ENCODE measurements around the gene NUP153.

NUP153 gene

DNA sequence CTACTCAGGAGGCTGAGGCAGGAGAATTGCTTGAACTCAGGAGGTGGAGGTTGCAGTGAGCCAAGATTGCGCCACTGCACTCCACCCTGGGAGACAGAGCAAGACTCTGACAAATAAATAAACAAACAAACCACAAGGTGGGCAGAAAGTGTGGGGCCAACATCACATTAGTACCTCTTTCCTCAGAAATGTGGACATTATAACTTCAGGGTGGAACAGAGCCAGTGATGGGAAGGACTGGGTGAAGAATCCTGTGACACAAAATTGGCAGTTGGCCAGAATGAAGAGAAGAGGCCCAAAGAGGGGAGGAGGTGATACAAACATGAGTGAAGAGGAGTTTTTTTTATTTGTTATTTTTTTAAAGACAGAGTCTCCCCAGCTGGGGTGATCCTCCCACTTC, 50.6 kb downstream of the NUP153 start:
- DNase-seq = no peak

GRCh38 chr6:17653198-17653882, 53.4 kb downstream of the NUP153 start:
- DNase-seq = no peak

DNA sequence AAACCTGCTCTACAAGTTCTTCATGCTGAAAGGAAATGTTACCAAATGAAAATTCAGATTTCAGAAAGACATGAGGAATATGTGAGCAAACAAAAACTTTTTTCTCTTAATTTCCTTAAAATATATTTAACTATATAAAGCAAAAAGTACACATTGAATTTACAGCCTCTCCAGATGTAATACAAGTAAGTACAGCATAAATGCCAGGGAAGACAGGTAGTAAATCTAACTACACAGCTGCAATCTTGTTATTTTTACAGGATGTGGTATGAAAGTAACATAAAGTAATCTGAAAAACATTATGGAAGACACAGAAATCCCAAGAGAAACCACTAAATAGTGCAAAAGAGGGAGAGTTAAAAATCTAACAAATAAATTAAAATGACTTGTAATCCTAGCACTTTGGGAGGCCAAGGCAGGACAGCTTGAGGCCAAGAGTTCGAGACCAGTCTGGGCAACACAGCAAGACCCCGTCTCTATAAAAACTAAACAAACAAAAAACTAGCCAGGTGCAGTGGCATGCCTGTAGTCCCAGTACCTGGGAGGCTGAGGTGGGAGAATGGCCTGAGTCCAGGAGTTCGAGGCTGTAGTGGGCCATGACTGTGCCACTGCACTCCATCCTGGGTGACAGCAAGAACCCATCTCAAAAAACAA, 55.9 kb downstream of the NUP153 start:
- no peak for DNase-seq

- DNase-seq = no peak
These were observed 58.0 kb downstream of the NUP153 start for GRCh38 chr6:17648745-17649144.

GRCh38 chr6:17640477-17640917, 66.2 kb downstream of the NUP153 start:
- DNase-seq = no peak

GRCh38 chr6:17638212-17638715, 68.5 kb downstream of the NUP153 start:
- no peak for DNase-seq

DNA sequence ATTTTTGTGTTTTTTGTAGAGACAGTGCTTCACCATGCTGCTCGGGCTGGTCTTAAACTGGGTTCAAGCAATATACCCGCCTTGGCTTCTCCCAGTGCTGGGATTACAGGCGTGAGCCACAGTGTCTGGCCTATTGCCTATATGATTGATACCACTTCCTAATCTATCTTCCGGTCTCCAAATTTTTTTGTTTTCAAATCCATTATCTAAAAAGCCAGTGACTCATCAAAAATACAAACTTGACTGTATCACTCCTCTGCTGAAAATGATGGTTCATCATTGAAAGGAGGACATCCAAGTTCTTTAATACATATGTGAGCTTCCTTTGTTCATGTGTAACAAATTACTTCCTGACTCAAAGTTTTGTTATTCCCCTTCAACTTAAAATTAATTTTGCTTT, 71.2 kb downstream of the NUP153 start:
- no peak for DNase-seq

- peak in 1 of 2 donors; percentile 46 for DNase-seq
These were observed 73.1 kb downstream of the NUP153 start for GRCh38 chr6:17633465-17634188.

DNA sequence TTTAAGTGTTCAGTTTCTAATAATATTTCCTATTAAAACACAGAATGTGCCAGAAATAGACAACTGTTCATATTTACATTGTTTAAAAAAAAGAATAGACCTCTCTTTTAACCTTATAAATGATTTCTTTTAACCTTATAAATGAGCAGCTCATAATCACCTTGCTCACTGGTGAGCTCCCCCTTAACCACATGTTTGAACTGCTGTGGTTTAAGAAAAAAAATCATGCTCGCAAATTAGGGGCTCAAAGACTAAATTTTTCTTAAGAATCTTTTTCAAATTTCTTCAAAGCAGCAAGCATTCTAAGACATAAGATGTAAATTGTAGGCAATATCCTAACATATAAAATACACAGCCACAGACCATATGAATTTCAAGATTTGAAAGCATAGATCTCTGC, 73.8 kb downstream of the NUP153 start:
- peak in 1 of 2 donors; percentile 34 for DNase-seq

DNA sequence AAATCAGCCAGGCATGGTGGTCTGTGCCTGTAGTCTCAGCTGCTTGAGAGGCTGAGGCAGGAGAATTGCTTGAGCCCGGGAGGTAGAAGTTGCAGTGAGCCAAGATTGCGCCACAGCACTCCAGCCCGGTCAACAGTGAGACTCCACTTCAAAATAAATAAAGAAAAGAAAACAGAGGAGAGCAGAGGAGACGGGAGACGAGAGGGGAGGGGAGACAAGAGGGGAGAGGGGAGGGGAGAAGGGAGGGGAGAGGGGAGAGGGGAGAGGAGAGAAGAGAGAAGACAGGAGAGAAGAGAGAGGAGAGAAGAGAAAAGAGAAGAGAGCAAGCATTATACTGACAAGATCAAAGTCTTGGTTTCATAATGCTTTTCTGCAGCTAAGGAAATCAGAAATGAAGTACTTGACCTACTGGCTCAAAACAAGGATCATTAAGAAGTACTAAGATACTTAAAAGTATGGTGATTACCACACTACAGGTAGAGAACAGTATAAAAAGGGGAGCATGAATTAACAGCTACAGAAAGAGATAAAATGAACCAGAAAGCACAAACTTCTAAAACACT, 76.1 kb downstream of the NUP153 start:
- DNase-seq = no peak

GRCh38 chr6:17629824-17630510, 76.8 kb downstream of the NUP153 start:
- DNase-seq = no peak

- no peak for DNase-seq
These were observed 77.9 kb downstream of the NUP153 start for GRCh38 chr6:17628873-17629272.

DNA sequence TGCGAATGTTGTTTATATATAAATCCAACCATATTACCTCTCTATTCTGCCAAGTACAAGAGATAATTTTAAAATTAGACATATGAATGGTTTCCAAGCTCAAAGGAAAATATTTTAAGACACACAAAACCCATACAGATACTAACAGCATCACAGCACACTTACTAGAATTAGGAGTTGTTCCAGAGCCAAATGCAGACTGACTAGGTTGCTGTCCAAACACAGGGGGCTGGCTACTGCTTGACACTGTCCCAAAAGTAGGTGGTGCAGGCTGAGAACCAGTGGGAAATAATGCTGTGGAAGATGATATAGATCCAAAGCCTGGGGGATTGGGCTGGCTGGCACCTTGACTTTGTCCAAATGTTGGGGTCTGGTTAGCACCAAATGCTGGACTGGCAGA, 82.3 kb downstream of the NUP153 start:
- DNase-seq = no peak

DNA sequence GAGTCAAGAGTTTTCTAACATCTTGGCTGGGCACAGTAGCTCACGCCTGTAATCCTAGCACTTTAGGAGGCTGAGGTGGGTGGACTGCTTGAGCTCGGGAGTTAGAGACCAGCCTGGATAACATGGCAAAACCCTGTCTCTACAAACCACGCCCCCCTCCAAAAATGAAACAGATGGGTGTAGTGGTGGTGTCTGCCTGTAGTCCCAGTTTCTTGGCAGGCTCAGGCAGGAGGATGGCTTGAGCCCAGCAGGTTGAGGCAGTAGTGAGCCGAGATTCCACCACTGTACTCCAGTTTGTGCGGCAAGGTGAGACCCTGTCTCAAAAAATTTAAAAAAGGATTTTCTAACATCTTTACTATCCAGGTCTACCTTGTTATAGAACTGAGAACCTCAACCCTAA, 84.6 kb downstream of the NUP153 start:
- no peak for DNase-seq

- no peak for DNase-seq
These were observed 85.7 kb downstream of the NUP153 start for GRCh38 chr6:17621003-17621402.

DNA sequence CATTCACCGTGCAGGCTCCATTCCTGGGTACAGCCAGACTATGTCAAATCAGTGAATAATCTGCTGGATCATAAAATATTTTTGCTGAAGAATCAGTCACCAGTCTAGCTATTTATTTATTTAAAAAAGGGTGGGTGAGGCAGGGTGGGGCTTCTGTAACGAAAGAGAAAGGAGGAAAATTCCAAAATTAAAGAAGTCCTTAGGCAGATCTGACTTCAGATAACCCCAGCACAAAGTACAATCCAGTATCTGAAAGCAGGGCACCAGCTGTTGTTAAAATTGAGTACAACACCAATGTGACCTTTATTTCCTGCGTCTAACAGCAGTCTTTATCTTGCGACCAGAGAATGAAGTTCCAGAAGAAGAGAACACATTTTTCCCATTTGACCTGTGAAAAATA, 90.9 kb downstream of the NUP153 start:
- DNase-seq = no peak

GRCh38 chr6:17612048-17612447, 94.7 kb downstream of the NUP153 start:
- DNase-seq = no peak

- no peak for DNase-seq
These were observed 95.9 kb downstream of the NUP153 start for GRCh38 chr6:17610835-17611234.

DNA sequence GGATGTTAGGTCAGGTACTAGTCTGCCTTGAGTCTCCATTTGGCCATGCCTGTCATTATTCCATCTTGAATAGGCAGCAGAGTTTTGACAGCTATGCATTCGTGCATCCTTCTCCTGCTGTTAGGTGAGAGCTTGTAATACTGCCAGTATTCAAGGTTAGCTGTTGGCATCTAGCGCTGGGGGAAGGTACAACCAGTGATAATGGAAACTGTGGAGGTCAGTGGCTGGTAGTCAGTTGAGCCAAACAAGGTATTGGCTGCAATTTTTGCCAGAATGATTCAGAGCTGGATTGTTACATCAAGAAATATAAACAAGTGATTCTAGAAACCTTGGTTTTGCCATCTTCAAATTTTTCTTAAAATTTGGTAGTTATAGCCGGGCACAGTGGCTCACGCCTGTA, 100.1 kb downstream of the NUP153 start:
- DNase-seq = no peak

- no peak for DNase-seq
These were observed 103.8 kb downstream of the NUP153 start for GRCh38 chr6:17602888-17603287.

- no peak for DNase-seq
These were observed 105.4 kb downstream of the NUP153 start for GRCh38 chr6:17601386-17601703.

DNA sequence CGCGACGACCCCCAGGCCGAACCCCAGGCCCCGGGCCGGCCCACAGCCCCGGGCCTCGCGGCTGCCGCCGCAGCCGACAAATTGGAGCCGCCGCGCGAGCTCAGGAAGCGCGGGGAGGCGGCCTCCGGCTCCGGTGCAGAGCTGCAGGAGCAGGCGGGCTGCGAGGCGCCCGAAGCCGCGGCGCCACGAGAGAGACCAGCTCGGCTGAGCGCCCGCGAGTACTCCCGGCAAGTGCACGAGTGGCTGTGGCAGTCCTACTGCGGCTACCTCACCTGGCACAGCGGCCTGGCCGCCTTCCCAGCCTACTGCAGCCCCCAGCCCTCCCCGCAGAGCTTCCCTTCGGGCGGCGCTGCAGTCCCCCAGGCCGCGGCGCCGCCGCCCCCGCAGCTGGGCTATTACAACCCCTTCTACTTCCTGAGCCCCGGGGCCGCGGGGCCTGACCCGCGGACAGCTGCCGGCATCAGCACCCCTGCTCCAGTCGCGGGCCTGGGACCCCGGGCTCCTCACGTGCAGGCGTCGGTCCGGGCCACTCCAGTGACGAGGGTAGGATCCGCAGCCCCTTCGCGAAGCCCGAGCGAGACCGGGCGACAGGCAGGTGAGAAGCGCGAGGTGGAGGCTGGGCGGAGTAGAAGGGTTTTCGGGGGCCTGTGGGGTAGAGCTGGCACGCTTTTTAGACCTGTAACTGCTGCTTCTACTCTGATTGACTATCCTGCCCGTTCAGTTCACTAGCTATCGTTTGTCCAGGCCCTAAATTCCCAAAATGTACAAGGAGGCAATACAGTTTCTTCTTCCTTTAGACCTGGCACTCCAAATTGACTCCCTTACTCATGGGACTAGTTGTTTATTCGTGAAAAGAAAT, 106.0 kb downstream of the NUP153 start:
- peak in 1 of 2 donors; percentile 34 for DNase-seq
